AG10803 (cell line): ENCODE data around the gene STAT5A.
A peak's percentile ranks its signal among the peaks of the same experiment; 100 is the strongest.

Source experiments
- DNase-seq: peaks from one replicate; pipeline ENCODE4 v3.0.0; 2010; ENCODE audit warnings: low read depth
- H3K4me3 ChIP-seq: 2 replicates; pipeline ENCODE4 v1.5.1; 2011; ENCODE audit warnings: mild to moderate bottlenecking, low read length, control low read depth
- TF ChIP-seq, protein P1 (sequence below): conservative IDR thresholded peaks from 2 replicates; pipeline ENCODE4 v1.5.1; 2011; ENCODE audit warnings: mild to moderate bottlenecking, low read length, control low read depth, inconsistent platforms

The STAT5A gene

DNA sequence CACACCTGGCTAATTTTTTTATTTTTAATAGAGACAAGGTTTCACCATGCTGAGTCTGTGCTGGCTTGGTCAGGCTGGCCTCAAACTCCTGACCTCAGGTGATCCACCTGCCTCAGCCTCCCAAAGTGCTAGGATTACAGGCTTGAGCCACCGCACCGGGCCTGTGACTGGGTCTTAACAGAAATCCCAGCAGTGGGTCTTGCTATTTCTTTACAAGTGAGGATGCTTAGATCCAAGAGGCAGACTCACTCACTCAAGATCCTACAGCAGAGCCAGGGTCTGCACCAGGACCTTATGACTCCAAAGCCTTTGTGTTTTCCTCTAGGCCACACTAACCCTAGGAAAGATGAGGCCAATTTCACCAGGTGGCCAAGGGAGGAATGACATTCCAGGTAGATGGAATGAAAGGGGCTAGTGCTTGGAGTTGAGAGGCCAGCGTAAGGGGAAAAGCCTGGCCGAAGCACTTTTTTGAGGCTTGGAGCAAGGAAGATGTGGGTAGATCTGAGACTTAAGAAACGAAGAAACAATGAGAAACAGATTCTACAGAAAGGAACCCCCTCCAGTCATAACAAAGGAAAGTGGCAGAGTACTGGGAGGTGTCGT is 5.7 kb upstream of the STAT5A start:
- TF ChIP-seq, protein P1, sequence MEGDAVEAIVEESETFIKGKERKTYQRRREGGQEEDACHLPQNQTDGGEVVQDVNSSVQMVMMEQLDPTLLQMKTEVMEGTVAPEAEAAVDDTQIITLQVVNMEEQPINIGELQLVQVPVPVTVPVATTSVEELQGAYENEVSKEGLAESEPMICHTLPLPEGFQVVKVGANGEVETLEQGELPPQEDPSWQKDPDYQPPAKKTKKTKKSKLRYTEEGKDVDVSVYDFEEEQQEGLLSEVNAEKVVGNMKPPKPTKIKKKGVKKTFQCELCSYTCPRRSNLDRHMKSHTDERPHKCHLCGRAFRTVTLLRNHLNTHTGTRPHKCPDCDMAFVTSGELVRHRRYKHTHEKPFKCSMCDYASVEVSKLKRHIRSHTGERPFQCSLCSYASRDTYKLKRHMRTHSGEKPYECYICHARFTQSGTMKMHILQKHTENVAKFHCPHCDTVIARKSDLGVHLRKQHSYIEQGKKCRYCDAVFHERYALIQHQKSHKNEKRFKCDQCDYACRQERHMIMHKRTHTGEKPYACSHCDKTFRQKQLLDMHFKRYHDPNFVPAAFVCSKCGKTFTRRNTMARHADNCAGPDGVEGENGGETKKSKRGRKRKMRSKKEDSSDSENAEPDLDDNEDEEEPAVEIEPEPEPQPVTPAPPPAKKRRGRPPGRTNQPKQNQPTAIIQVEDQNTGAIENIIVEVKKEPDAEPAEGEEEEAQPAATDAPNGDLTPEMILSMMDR, result no peak
- DNase-seq, result no peak

DNA sequence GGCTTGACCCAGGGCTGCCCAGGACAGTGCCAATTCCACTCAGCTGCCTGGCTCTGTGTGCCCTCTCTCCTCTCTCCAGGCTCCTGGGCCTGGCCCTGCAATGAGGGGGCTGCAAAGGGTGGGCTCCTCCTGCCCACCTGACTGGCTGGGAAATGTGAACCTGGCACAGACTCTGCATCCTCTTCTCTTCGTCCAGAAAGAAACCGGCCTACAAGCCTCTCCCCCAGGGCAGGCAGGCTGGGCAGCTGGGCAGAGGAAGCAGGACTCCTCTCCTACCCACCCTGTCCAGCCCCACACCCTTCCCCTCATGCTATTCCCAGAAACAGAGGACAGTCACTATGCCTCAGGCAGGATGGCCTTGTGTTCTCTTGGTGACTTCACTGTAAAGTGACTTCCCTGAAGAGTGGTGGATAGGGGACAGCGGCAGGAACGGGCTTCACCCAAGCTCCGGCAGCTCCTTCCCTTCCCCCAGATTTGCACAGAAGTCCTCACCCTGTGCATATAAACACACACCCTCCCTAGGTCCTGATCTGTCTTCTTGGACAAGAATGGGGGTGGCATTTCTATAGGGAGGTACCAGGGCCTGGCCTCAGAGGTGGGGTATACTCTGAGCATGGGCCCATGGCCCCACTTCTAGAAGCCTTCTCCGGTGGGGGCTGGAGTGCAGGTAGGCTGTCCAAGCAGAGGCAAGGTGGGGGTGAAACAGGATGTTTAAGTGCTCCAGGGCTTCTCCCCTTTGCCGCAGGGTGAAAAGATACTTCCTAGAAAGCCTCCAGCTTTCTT is 4.9 kb upstream of the STAT5A start:
- DNase-seq, result no peak
- no peak overlapping the region for H3K4me3 ChIP-seq

More for the DNA sequence above, 5.7 kb upstream of the STAT5A start:
- no peak overlapping the region for H3K4me3 ChIP-seq

DNA sequence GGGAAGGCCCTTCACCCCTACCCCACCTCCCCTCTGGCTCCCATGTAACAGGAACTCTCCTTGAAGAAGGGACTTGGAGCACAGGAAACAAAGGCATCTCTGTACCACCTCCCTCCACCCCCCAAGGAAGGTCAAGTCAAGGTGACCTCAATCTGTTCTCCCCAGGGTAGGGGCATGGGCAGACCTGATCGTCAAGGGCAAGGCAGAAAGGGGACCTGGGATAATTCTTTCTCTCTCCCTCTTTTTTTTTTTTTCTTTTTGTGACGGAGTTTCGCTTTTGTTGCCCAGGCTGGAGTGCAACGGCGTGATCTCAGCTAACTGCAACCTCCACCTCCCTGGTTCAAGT is 4.3 kb upstream of the STAT5A start:
- H3K4me3 ChIP-seq, result no peak overlapping the region
- DNase-seq, result no peak
- TF ChIP-seq, protein P1, result no peak

More for the DNA sequence above, 4.9 kb upstream of the STAT5A start:
- TF ChIP-seq, protein P1, result no peak

DNA sequence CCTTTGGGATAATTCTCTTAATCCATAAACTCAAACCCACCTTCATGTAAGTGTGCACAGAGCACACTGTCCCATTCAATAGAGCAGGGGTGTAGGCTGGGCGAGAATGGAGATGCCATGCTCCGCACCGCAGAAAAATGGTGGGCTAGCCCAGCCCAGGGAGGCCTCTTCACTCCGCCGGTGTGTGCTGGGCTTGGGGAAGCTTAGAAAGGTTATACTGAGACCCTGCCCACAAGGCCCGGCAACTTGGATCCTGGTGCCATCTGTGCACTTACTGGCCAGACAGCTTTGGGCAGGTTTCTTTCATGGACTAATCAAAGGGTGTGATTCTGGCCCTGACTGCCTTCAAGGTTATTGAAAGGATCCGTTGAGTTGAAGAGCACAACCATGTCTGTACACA is 3.7 kb upstream of the STAT5A start:
- TF ChIP-seq, protein P1, result no peak
- no peak overlapping the region for H3K4me3 ChIP-seq
- no peak for DNase-seq

DNA sequence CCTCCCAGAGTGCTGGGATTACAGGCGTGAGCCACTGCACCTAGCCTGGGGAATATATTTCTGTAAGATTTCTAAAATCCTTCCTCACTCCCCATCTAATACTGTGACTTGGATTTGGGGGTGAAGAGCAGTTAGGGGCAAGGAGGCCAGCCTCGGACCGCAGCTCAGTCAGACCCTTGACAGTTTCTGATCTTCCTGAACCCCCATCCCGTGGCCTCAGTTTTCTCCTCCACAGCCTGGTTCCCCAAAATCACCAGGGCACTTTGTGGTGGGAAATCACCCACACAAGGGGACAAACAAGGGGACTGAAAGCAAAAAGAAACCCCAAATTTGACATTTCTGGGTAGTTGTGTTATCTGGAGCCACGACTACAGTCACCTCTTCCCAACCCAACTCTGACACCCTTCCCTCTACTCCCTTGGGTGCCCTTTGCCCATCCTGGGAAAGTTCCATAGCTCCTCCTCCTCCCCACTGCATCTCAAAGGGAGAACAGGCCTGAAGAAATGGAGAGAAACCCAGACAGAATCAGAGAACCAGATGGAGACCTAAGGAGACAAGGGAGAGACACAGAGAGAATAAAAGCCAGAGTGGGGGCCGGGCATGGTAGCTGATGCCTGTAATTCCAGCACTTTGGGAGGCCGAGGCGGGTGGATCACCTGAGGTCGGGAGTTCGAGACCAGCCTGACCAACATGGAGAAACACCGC is 2.8 kb upstream of the STAT5A start:
- H3K4me3 ChIP-seq, result no peak overlapping the region
- TF ChIP-seq, protein P1, result no peak
- DNase-seq, result no peak

DNA sequence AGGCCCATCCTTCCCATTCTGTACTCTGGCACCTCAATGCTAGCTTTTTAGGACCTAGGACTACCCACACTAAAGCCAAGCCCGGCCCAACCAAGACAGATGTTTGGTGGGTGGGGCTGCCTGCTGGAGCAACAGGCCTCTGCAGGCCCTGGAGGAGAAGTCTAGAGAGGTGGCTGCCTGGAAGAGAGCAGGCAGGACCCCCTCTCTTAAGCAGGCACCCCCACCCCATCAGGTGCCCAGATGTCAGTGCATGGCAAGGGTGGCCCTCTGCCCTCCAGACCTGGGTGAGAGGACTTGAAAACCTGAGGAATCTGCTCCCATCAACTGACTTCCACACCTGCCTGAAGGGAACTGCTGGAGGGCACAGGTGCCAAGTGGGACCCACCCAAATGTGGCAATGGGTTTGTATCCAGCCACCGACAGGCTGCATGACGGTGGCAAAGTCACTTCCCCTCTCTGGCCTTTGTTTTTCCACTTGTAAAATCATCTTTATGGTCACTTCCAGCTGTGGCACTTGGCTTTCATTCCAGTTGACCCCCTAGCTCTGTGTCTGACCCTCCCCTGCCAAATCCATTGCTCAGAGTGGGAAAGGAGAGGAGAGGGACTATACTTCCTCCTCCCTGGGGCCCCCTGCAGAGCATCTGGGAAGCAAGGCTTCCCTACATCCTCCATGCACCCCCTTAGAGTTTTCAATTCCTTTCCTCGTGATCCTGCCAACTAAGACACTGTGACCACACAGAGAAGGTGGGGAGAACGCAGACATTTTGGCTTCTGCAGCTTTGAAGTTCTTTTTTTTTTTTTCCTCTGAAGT is 1.7 kb upstream of the STAT5A start:
- TF ChIP-seq, protein P1, result no peak
- DNase-seq, result no peak
- H3K4me3 ChIP-seq, result peak overlapping the region; percentile 13
